NB4 (cell line): Measurements from ENCODE around the gene NOTCH3.

Experiments used
- DNase-seq: peaks from one replicate; pipeline ENCODE4 v3.0.0; 2010; ENCODE audit warnings: low read depth
- H3K4me3 ChIP-seq: one replicate; pipeline ENCODE4 v1.5.1; 2011; ENCODE audit warnings: mild to moderate bottlenecking, low read depth, low read length, moderate library complexity
- MYC ChIP-seq: IDR thresholded peaks from 2 replicates; pipeline ENCODE4 v1.6.1; 2011; ENCODE audit warnings: low read depth, low read length
- POLR2A ChIP-seq: IDR thresholded peaks from 2 replicates; pipeline ENCODE4 v1.6.1; 2011; ENCODE audit warnings: mild to moderate bottlenecking; ENCODE audit not compliant: insufficient read length; ENCODE audit errors: extremely low read depth
- TF ChIP-seq, protein P1 (sequence below): IDR thresholded peaks from 2 replicates; pipeline ENCODE4 v1.6.1; 2011; ENCODE audit warnings: low read depth, low read length
- TF ChIP-seq, protein P2 (sequence below): IDR thresholded peaks from one replicate; pipeline ENCODE4 v1.5.1; 2012; ENCODE audit warnings: low read depth, low read length

NOTCH3 gene

DNA sequence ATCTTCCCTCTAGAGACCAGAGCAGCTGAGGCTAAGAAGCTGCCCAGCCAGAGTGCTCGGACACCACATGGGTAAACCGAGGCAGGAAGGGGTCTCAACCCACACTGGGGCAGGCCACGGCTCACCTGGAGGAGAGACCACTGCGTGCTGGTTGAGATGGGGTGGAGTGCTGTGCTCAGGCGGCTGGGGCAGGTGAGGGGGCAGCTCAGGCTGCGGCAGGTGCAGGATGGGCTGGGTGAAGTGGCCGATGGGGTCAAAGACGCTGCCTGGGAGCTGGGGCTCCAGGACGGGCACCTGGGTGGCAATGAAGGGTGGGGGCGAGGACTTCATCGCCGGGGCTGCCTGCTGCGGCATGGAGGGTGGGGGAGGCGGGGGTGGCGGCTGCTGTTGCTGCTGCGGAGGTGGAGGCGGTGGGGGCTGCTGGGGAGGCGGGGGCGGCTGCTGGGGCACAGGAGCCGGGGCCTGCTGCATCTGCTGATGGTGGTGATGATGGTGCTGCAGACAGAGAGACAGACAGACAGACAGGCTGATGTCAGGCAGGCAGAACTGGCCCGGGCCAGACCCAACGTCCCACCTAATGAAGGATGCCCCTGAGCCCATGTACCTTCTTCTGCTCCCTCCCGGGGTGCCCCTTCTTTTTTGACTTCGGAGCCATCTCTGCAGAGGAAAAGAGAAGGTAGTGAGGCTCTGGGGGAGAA lies 43.5 kb upstream of the NOTCH3 start:
- no peak for DNase-seq
- no peak overlapping the region for H3K4me3 ChIP-seq
- TF ChIP-seq POLR2A (no peak), MYC (no peak)
- TF ChIP-seq, protein P1, sequence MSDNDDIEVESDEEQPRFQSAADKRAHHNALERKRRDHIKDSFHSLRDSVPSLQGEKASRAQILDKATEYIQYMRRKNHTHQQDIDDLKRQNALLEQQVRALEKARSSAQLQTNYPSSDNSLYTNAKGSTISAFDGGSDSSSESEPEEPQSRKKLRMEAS, result no peak
- TF ChIP-seq, protein P2, sequence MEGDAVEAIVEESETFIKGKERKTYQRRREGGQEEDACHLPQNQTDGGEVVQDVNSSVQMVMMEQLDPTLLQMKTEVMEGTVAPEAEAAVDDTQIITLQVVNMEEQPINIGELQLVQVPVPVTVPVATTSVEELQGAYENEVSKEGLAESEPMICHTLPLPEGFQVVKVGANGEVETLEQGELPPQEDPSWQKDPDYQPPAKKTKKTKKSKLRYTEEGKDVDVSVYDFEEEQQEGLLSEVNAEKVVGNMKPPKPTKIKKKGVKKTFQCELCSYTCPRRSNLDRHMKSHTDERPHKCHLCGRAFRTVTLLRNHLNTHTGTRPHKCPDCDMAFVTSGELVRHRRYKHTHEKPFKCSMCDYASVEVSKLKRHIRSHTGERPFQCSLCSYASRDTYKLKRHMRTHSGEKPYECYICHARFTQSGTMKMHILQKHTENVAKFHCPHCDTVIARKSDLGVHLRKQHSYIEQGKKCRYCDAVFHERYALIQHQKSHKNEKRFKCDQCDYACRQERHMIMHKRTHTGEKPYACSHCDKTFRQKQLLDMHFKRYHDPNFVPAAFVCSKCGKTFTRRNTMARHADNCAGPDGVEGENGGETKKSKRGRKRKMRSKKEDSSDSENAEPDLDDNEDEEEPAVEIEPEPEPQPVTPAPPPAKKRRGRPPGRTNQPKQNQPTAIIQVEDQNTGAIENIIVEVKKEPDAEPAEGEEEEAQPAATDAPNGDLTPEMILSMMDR, result no peak

DNA sequence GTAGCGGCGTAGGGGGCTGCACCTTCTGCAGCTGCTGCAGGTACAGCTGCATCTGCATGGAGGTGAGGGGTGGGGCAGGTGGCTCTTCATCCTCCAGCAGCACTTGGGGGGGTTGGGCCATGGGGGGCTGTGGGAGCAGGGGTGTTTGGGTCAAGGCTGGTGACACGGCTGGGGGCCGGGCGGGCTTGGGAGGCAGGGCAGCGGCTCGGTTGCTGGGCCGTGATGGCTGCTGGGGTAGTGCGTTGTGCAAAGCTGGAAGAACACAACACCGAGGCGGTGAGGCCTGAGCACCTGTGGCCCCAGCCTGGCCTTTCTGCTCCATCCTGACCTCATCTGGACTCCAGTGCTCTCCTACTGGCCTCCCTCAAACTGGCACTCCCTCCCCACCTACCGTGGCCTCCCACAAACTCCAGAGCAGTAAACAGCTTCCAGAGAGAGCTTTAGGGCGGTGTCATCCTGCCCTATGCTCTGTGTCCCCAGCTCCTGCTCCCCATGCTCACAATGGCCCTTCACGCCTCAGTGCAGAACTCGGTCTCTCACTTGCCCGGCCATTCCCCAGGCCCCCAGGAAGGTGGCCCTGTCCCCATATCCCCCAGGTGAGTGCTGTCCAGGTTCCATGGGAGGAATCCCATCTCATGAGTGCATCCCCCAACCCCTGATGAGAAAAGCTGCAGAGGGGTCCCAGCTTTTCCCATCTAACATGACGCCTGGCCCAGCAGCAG lies 42.6 kb upstream of the NOTCH3 start:
- TF ChIP-seq, protein P2, result no peak
- TF ChIP-seq MYC (no peak), POLR2A (no peak)
- TF ChIP-seq, protein P1, result no peak
- H3K4me3 ChIP-seq, result no peak overlapping the region

DNA sequence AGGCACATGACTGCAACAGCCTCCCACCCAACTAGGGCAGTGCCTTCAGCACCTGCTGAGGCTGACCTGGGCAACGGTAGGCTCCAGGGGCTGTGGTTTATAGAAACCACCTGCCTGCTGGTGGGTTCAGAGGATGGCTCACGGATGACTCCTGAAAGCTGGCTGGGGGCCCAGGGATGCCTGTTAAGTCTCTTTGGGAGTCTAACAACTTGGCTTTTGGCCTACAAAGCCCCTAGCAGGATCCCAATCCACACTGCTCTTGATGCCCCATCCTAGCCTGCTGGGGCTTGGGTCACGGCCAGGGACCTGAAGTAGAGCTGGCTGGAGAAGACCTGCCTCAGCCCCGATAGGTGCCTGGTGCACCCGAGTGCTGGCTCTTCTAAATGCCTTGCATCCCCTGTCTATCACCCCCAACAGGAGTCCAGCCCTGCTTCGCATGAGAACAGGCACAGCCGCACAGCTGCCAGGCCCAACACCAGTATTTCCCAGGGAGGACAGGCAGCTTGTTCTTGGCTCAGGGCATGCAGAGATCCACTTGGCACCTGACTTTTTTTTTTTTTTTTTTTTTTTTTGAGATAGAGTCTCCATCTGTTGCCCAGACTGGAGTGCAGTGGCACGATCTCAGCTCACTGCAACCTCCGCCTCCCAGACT lies 40.6 kb upstream of the NOTCH3 start:
- H3K4me3 ChIP-seq, result no peak overlapping the region
- no peak for DNase-seq
- TF ChIP-seq, protein P2, result no peak
- TF ChIP-seq MYC (no peak), POLR2A (no peak)
- TF ChIP-seq, protein P1, result no peak

More for the DNA sequence above, 42.6 kb upstream of the NOTCH3 start:
- no peak for DNase-seq

DNA sequence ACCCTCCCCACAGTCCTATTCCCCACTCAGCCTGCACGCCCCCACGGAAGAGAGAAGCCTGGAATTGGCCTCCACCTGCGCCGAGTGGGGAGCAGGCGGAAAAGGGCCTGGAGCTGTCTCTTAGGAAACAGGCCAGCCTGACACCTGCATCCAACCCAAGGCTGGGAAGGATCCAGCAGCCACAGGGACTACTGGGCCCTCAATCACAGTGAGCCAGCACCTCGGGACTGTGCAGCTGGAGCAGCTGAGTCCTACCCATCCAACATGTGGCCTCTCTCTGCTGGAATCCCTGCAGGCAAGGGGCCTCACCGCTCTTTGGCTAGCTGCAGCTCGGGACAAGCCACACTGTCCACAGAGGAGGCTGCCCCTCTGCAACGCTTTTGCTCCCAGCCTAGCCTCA lies 39.7 kb upstream of the NOTCH3 start:
- TF ChIP-seq POLR2A, result no peak
- TF ChIP-seq, protein P1, result no peak
- TF ChIP-seq, protein P2, result no peak
- no peak for TF ChIP-seq MYC
- no peak overlapping the region for H3K4me3 ChIP-seq
- DNase-seq, result no peak

DNA sequence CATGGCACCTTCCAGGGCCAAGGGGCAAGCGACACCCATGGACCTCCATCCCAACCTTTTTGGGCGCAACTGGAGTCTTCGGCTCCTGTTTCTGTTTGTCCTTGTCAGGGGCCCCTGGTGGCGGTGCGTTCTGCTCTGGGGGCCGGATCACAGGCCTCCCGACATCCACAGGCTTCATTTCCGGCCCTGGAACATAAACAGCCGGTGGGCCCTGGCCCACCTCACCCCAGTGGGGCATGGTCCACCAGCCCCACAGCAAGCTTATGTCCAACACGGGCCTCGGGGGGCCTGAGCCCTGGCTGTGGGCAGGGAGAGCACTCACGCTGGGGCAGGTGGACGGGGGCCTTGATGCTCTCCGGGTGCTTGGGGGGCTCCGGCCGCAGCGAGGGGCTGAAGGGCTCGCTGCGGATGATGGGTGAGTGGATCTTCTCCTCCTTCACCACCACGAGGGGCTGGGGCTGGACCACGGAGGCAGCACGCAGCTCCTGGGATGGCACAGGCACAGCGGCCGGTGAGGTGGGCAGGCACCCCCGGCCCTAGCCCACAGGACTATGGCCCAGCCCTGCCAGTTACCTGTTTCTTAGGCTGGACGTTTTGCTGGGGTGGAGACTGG lies 38.6 kb upstream of the NOTCH3 start:
- TF ChIP-seq, protein P1, result no peak
- TF ChIP-seq, protein P2, result no peak
- H3K4me3 ChIP-seq, result no peak overlapping the region
- DNase-seq, result no peak
